Activated naive CD8-positive, alpha-beta T cell treated with anti-CD3 and anti-CD28 coated beads, Interleukin-2, amount 10 ng/mL, durations not matched to agents 7 days and 5 days (primary cell): ENCODE results near the gene KLF6. TPM values are rescaled to one million over a fixed set of nuclear protein-coding genes. Genes with fewer than 3 reads are reported as not detected.

ENCODE experiments used
- ATAC-seq: fragments of 150-1000 bp; cut with Tn5 transposase; one replicate; pipeline ENCODE4 v1.10.0; 2021; ENCODE audit warnings: low read depth, moderate library complexity
- POLR2A ChIA-PET: fragments of 350-600 bp; sonication (Branson Sonifier 250); formaldehyde crosslinking; loops from one replicate; lab custom pipeline; 2021; ENCODE audit warnings: antibody characterized with exemption; lab: Charles Lee
- DNase-seq: peaks from one replicate; pipeline ENCODE4 v3.0.0; 2021
- H3K27ac Mint-ChIP-seq: one replicate; pipeline ENCODE4 v1.8.0; 2022; ENCODE audit warnings: mild to moderate bottlenecking, mixed read lengths
- H3K27me3 Mint-ChIP-seq: one replicate; pipeline ENCODE4 v1.8.0; 2022; ENCODE audit warnings: mild to moderate bottlenecking, moderate library complexity, mixed read lengths
- H3K36me3 Mint-ChIP-seq: one replicate; pipeline ENCODE4 v1.8.0; 2021; ENCODE audit warnings: mild to moderate bottlenecking, mixed read lengths
- H3K4me1 Mint-ChIP-seq: one replicate; pipeline ENCODE4 v1.8.0; 2021; ENCODE audit warnings: mixed read lengths
- H3K4me3 Mint-ChIP-seq: one replicate; pipeline ENCODE4 v1.8.0; 2022; ENCODE audit warnings: mild to moderate bottlenecking, moderate library complexity, mixed read lengths
- H3K9me3 Mint-ChIP-seq: one replicate; pipeline ENCODE4 v1.8.0; 2021; ENCODE audit warnings: mixed read lengths
- total RNA-seq, 2 experiments: library from RNA; stranded (reverse); gene quantifications; one replicate each; pipeline ENCODE4 v1.2.3, GENCODE V29; 2021

KLF6 gene
- total RNA-seq, 2 experiments from 2014 or later, result 350 to 352 TPM

- H3K9me3 Mint-ChIP-seq, result peaks cover 1% of the 10 kb centered on the region
- ATAC-seq (no peak), DNase-seq (no peak)
- H3K4me1 Mint-ChIP-seq, result peaks cover 34% of the 10 kb centered on the region
- no peaks in the 10 kb centered on the region for H3K27me3 Mint-ChIP-seq
- H3K27ac Mint-ChIP-seq, result peak overlapping the region; percentile 62
- H3K36me3 Mint-ChIP-seq, result peaks cover 42% of the 10 kb centered on the region
- H3K4me3 Mint-ChIP-seq, result peak overlapping the region; percentile 6
- POLR2A ChIA-PET, result interaction anchor here (0.7 to 5.0 kb wide), 13 partner anchors 8 to 197 kb away, joined by 3 to 23 read pairs (median 5); partner anchors contain the start of gene KLF6
These were observed 10.0 kb downstream of the KLF6 start for GRCh38 chr10:3774814-3775695.

- POLR2A ChIA-PET, result interaction anchor here (0.7 to 5.0 kb wide), 8 partner anchors 9 to 175 kb away, joined by 3 to 23 read pairs (median 6); partner anchors contain the start of gene KLF6
- peaks cover 1% of the 10 kb centered on the region for H3K9me3 Mint-ChIP-seq
- peak overlapping the region; percentile 6 for H3K4me3 Mint-ChIP-seq
- DNase-seq (no peak), ATAC-seq (peak; percentile 9)
- H3K27me3 Mint-ChIP-seq, result no peaks in the 10 kb centered on the region
- H3K36me3 Mint-ChIP-seq, result peaks cover 38% of the 10 kb centered on the region
- peaks cover 29% of the 10 kb centered on the region for H3K4me1 Mint-ChIP-seq
- peak overlapping the region; percentile 18 for H3K27ac Mint-ChIP-seq
These were observed 10.8 kb downstream of the KLF6 start for GRCh38 chr10:3774018-3774813.

GRCh38 chr10:3773460-3774017, 11.5 kb downstream of the KLF6 start:
- no peak overlapping the region for H3K4me3 Mint-ChIP-seq
- peaks cover 1% of the 10 kb centered on the region for H3K9me3 Mint-ChIP-seq
- ATAC-seq (no peak), DNase-seq (no peak)
- peaks cover 23% of the 10 kb centered on the region for H3K4me1 Mint-ChIP-seq
- POLR2A ChIA-PET, result interaction anchor here (1.8 to 5.0 kb wide), 3 partner anchors 8 to 16 kb away, joined by 18 to 23 read pairs (median 20); partner anchors contain the start of gene KLF6
- peaks cover 32% of the 10 kb centered on the region for H3K36me3 Mint-ChIP-seq
- H3K27ac Mint-ChIP-seq, result no peak overlapping the region
- no peaks in the 10 kb centered on the region for H3K27me3 Mint-ChIP-seq

GRCh38 chr10:3772361-3773171, 12.4 kb downstream of the KLF6 start:
- peaks cover 14% of the 10 kb centered on the region for H3K4me1 Mint-ChIP-seq
- H3K4me3 Mint-ChIP-seq, result no peak overlapping the region
- H3K36me3 Mint-ChIP-seq, result peaks cover 24% of the 10 kb centered on the region
- no peak for DNase-seq
- POLR2A ChIA-PET, result interaction anchor here (0.6 to 5.0 kb wide), 4 partner anchors 10 to 607 kb away, joined by 3 to 23 read pairs (median 3); partner anchors contain the start of gene KLF6
- peaks cover 1% of the 10 kb centered on the region for H3K9me3 Mint-ChIP-seq
- H3K27me3 Mint-ChIP-seq, result no peaks in the 10 kb centered on the region
- ATAC-seq, result no peak
- no peak overlapping the region for H3K27ac Mint-ChIP-seq

- POLR2A ChIA-PET, result interaction anchor here (0.7 to 1.3 kb wide), 4 partner anchors 12 to 279 kb away, joined by 3 to 7 read pairs (median 4); partner anchors contain the start of gene KLF6
- H3K36me3 Mint-ChIP-seq, result peaks cover 9% of the 10 kb centered on the region
- ATAC-seq (no peak), DNase-seq (no peak)
- no peak overlapping the region for H3K4me3 Mint-ChIP-seq
- no peaks in the 10 kb centered on the region for H3K27me3 Mint-ChIP-seq
- peaks cover 10% of the 10 kb centered on the region for H3K4me1 Mint-ChIP-seq
- H3K9me3 Mint-ChIP-seq, result peaks cover 1% of the 10 kb centered on the region
- no peak overlapping the region for H3K27ac Mint-ChIP-seq
These were observed 14.3 kb downstream of the KLF6 start for GRCh38 chr10:3770611-3771110.

- Mint-ChIP-seq H3K27ac (no peak overlapping the region), H3K4me1 (peaks cover 17% of the 10 kb centered on the region), H3K27me3 (no peaks in the 10 kb centered on the region), H3K36me3 (peaks cover 4% of the 10 kb centered on the region), H3K4me3 (no peak overlapping the region), H3K9me3 (peaks cover 1% of the 10 kb centered on the region)
- DNase-seq (no peak), ATAC-seq (no peak)
- POLR2A ChIA-PET, result interaction anchor here (1.2 to 1.3 kb wide), 2 partner anchors 13 to 15 kb away, joined by 4 to 7 read pairs; partner anchors contain the start of gene KLF6
These were observed 15.5 kb downstream of the KLF6 start for GRCh38 chr10:3769556-3769955.

- DNase-seq, result no peak
- POLR2A ChIA-PET, result interaction anchor here (1.0 to 2.7 kb wide), 4 partner anchors 8 to 23 kb away, joined by 3 to 20 read pairs (median 10); no protein-coding TSS in a partner anchor
- Mint-ChIP-seq H3K27ac (no peak overlapping the region), H3K4me1 (peaks cover 31% of the 10 kb centered on the region), H3K27me3 (no peaks in the 10 kb centered on the region), H3K36me3 (no peaks in the 10 kb centered on the region), H3K4me3 (no peak overlapping the region), H3K9me3 (no peaks in the 10 kb centered on the region)
- no peak for ATAC-seq
These were observed 18.8 kb downstream of the KLF6 start for GRCh38 chr10:3766046-3766756.

- Mint-ChIP-seq H3K4me3 (peak overlapping the region; percentile 52), H3K4me1 (peaks cover 37% of the 10 kb centered on the region), H3K27ac (peak overlapping the region; percentile 52), H3K36me3 (peaks cover 2% of the 10 kb centered on the region), H3K9me3 (peaks cover 1% of the 10 kb centered on the region), H3K27me3 (no peaks in the 10 kb centered on the region)
- ATAC-seq (peak; percentile 80), DNase-seq (no peak)
- POLR2A ChIA-PET, result interaction anchor here (0.7 to 2.8 kb wide), 6 partner anchors 9 to 40 kb away, joined by 5 to 20 read pairs (median 10); partner anchors contain the start of gene KLF6
These were observed 19.9 kb downstream of the KLF6 start for GRCh38 chr10:3765146-3765545.

- peak; percentile 29 for ATAC-seq
- peak overlapping the region; percentile 52 for H3K27ac Mint-ChIP-seq
These were observed 20.3 kb downstream of the KLF6 start for GRCh38 chr10:3764626-3765112.

GRCh38 chr10:3763852-3764625, 21.0 kb downstream of the KLF6 start:
- POLR2A ChIA-PET, result interaction anchor here (1.0 to 2.8 kb wide), 5 partner anchors 10 to 21 kb away, joined by 3 to 20 read pairs (median 14); partner anchors contain the start of gene KLF6
- no peak overlapping the region for H3K27ac Mint-ChIP-seq
- no peak for DNase-seq
- H3K4me3 Mint-ChIP-seq, result peak overlapping the region; percentile 52
- H3K27me3 Mint-ChIP-seq, result no peaks in the 10 kb centered on the region
- peaks cover 1% of the 10 kb centered on the region for H3K9me3 Mint-ChIP-seq
- peaks cover 2% of the 10 kb centered on the region for H3K36me3 Mint-ChIP-seq
- peaks cover 40% of the 10 kb centered on the region for H3K4me1 Mint-ChIP-seq
- no peak for ATAC-seq

More at GRCh38 chr10:3764626-3765112, 20.3 kb downstream of the KLF6 start:
- POLR2A ChIA-PET, result interaction anchor here (0.7 to 2.8 kb wide), 8 partner anchors 9 to 40 kb away, joined by 3 to 20 read pairs (median 5); partner anchors contain the start of gene KLF6
- H3K9me3 Mint-ChIP-seq, result peaks cover 1% of the 10 kb centered on the region
- peaks cover 2% of the 10 kb centered on the region for H3K36me3 Mint-ChIP-seq
- no peak for DNase-seq
- H3K27me3 Mint-ChIP-seq, result no peaks in the 10 kb centered on the region
- peaks cover 37% of the 10 kb centered on the region for H3K4me1 Mint-ChIP-seq
- H3K4me3 Mint-ChIP-seq, result peak overlapping the region; percentile 52
